ENCODE results near the gene C1orf116. TPM values are rescaled to one million over a fixed set of nuclear protein-coding genes. Genes with fewer than 3 reads are reported as not detected.
"Not testable (repeated sequence)": the region's sequence is repeated elsewhere in the genome, so short reads cannot be mapped to it uniquely, and the experiment has no call there.

The C1orf116 gene
- polyA plus RNA-seq, 3 donors, result 0.03 to 0.04 TPM; not detected in 1

GRCh38 chr1:207045453-207045852, 12.9 kb upstream of the C1orf116 start:
- DNase-seq, result no peak
- peaks cover 18 to 58% of the 10 kb centered on the region in 2 donors for H3K36me3 ChIP-seq (replicated peaks in 1 of 2; ENCODE audit: control insufficient read depth in 1 of 2, insufficient read depth in 2 of 2, low read length in 2 of 2)
- peaks cover 0 to 21% of the 10 kb centered on the region in 2 donors for H3K4me1 ChIP-seq (ENCODE audit: control insufficient read depth in 1 of 2, insufficient read depth in 2 of 2, low read length in 2 of 2)
- intact Hi-C loops (cut with micrococcal nuclease), result no loop called here
- peaks cover 30% of the 10 kb centered on the region for H3K4me1 Mint-ChIP-seq
- peaks cover 54% of the 10 kb centered on the region for H3K79me2 ChIP-seq (ENCODE audit: insufficient read depth, low read length)
- WGBS (ENCODE audit: insufficient coverage), result no CpG with 5 or more reads among the region's 2 CpGs
- no peak overlapping the region for H3K27ac ChIP-seq (ENCODE audit: low read depth in 1 of 2, low read length in 2 of 2)
- H3K9me3 Mint-ChIP-seq, result no peaks in the 10 kb centered on the region
- no peak overlapping the region for H3K9ac ChIP-seq (ENCODE audit: insufficient read depth, low read length, poor library complexity, severe bottlenecking)
- no peak overlapping the region for H2AFZ ChIP-seq (ENCODE audit: insufficient read depth, low read depth, low read length, poor library complexity, severe bottlenecking)
- no peak for TF ChIP-seq CTCF (IDR thresholded peaks at IDR 0.05)
- no peak overlapping the region for H3K4me3 ChIP-seq (replicated peaks in 1 of 3; ENCODE audit: low read depth in 2 of 3, low read length in 3 of 3)
- no peak overlapping the region for H3K4me2 ChIP-seq (replicated peaks; ENCODE audit: extremely low read depth, low read length, poor library complexity, severe bottlenecking)
- peaks cover 0 to 3% (median 1%) of the 10 kb centered on the region in 3 donors for H3K27me3 Mint-ChIP-seq (ENCODE audit: low read depth in 3 of 3)
- no peaks in the 10 kb centered on the region for H3K27me3 ChIP-seq (ENCODE audit: control insufficient read depth in 2 of 2, insufficient read depth in 2 of 2, low read length in 2 of 2)
- H3K36me3 Mint-ChIP-seq, result peaks cover 37 to 47% of the 10 kb centered on the region in 2 donors
- H3K9me3 ChIP-seq (replicated peaks in 1 of 2; ENCODE audit: control insufficient read depth in 1 of 2, insufficient read depth in 1 of 2, low read length in 2 of 2), result no peaks in the 10 kb centered on the region
- H3K27ac Mint-ChIP-seq, result no peak overlapping the region
- peaks cover 61% of the 10 kb centered on the region for H4K20me1 ChIP-seq (ENCODE audit: insufficient read depth, low read length)
- H3K4me3 Mint-ChIP-seq, result no peak overlapping the region

DNA sequence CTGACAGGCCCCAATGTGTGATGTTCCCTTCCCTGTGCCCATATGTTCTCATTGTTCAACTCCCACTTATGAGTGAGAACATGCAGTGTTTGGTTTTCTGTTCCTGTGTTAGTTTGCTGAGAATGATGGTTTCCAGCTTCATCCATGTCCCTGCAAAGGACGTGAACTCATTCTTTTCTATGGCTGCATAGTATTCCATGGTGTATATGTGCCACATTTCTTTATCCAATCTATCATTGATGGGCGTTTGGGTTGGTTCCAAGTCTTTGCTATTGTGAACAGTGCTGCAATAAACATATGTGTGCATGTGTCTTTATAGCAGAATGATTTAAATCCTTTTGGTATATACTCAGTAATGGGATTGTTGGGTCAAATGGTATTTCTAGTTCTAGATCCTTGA, 8.8 kb upstream of the C1orf116 start:
- H2AFZ ChIP-seq (ENCODE audit: insufficient read depth, low read depth, low read length, poor library complexity, severe bottlenecking); H3K27me3 ChIP-seq (ENCODE audit: control insufficient read depth in 2 of 2, insufficient read depth in 2 of 2, low read length in 2 of 2); H3K27ac Mint-ChIP-seq; H3K9ac ChIP-seq (ENCODE audit: insufficient read depth, low read length, poor library complexity, severe bottlenecking); H3K4me2 ChIP-seq (replicated peaks; ENCODE audit: extremely low read depth, low read length, poor library complexity, severe bottlenecking); DNase-seq; H3K27me3 Mint-ChIP-seq (ENCODE audit: low read depth in 3 of 3); H3K9me3 ChIP-seq (replicated peaks in 1 of 2; ENCODE audit: control insufficient read depth in 1 of 2, insufficient read depth in 1 of 2, low read length in 2 of 2); H3K27ac ChIP-seq (ENCODE audit: low read depth in 1 of 2, low read length in 2 of 2); H3K9me3 Mint-ChIP-seq; H3K4me3 Mint-ChIP-seq; intact Hi-C loops (cut with micrococcal nuclease); H3K4me3 ChIP-seq (replicated peaks in 1 of 3; ENCODE audit: low read depth in 2 of 3, low read length in 3 of 3); H3K4me1 ChIP-seq (ENCODE audit: control insufficient read depth in 1 of 2, insufficient read depth in 2 of 2, low read length in 2 of 2): not testable (repeated sequence)
- H3K79me2 ChIP-seq (ENCODE audit: insufficient read depth, low read length), result peaks cover 13% of the 10 kb centered on the region
- WGBS (ENCODE audit: insufficient coverage), result no CpG with 5 or more reads among the region's 2 CpGs
- peaks cover 11% of the 10 kb centered on the region for H3K4me1 Mint-ChIP-seq
- peaks cover 15 to 24% of the 10 kb centered on the region in 2 donors for H3K36me3 Mint-ChIP-seq
- peaks cover 34% of the 10 kb centered on the region for H4K20me1 ChIP-seq (ENCODE audit: insufficient read depth, low read length)
- peaks cover 3 to 25% of the 10 kb centered on the region in 2 donors for H3K36me3 ChIP-seq (replicated peaks in 1 of 2; ENCODE audit: control insufficient read depth in 1 of 2, insufficient read depth in 2 of 2, low read length in 2 of 2)
